Spinal cord (tissue), 10 donors: ENCODE results near the gene SLC43A3. TPM values are rescaled to one million over a fixed set of nuclear protein-coding genes. Genes with fewer than 3 reads are reported as not detected.
"Not testable (repeated sequence)": the region's sequence is repeated elsewhere in the genome, so short reads cannot be mapped to it uniquely, and the experiment has no call there.

Experiments used
- DNase-seq, 6 donors: peaks; one replicate each; pipeline versions ENCODE4 v3.0.0 to v3.0.0-alpha.2; 2013 to 2015; ENCODE audit warnings: low spot score in 6 of 6, low read depth in 4 of 6
- H3K27ac ChIP-seq: one replicate; pipeline ENCODE4 v1.5.1; 2013; ENCODE audit warnings: low read depth, low read length, control low read depth
- H3K27me3 ChIP-seq: one replicate; pipeline ENCODE4 v1.6.1; 2013; ENCODE audit warnings: low read length; ENCODE audit not compliant: control insufficient read depth, insufficient read depth
- H3K36me3 ChIP-seq: one replicate; pipeline ENCODE4 v1.6.1; 2013; ENCODE audit warnings: low read length; ENCODE audit not compliant: control insufficient read depth, insufficient read depth
- H3K4me1 ChIP-seq: one replicate; pipeline ENCODE4 v1.6.1; 2013; ENCODE audit warnings: low read length; ENCODE audit not compliant: control insufficient read depth, insufficient read depth
- H3K4me3 ChIP-seq: one replicate; pipeline ENCODE4 v1.5.1; 2013; ENCODE audit warnings: low read depth, low read length, control low read depth
- H3K9me3 ChIP-seq: one replicate; pipeline ENCODE4 v1.6.1; 2013; ENCODE audit warnings: low read length; ENCODE audit not compliant: control insufficient read depth, insufficient read depth
- WGBS: methylation state at CpG from one replicate; pipeline ENCODE4 v1.1.5; 2013; ENCODE audit warnings: missing lambda C conversion rate; ENCODE audit not compliant: insufficient coverage; 5-methylcytosine and 5-hydroxymethylcytosine counted together
- polyA plus RNA-seq, 2 donors: library from polyadenylated mRNA; unstranded; fragments of 120-200 nt; gene quantifications; one replicate each; pipeline ENCODE4 v1.2.1, GENCODE V29; 2013; ENCODE audit not compliant: insufficient read length in 2 of 2
- total RNA-seq, 2 donors: library from RNA; depleted of rRNA in 1 of 2; stranded (reverse); fragments of 120-200 nt in 1 of 2; fragments of >200 nt in 1 of 2; gene quantifications; one replicate each; pipeline versions ENCODE4 v1.2.3 to v1.2.4, GENCODE V29; 2013 to 2014
- donor health status: healthy.

The SLC43A3 gene
- total and polyA plus RNA-seq, 4 donors: 12.2 to 20.3 (median 16.4) TPM

- WGBS: 51% methylated on average over 7 of the region's 9 CpGs
- no peak overlapping the region for H3K4me3 ChIP-seq
- no peaks in the 10 kb centered on the region for H3K4me1 ChIP-seq
- no peaks in the 10 kb centered on the region for H3K36me3 ChIP-seq
- no peak for DNase-seq
- no peaks in the 10 kb centered on the region for H3K9me3 ChIP-seq
- H3K27me3 ChIP-seq: no peaks in the 10 kb centered on the region
- H3K27ac ChIP-seq: no peak overlapping the region
These were observed 61.9 kb downstream of the SLC43A3 start for GRCh38 chr11:57364851-57365660.

- Histone ChIP-seq H3K4me1 (peaks cover 10% of the 10 kb centered on the region), H3K36me3 (no peaks in the 10 kb centered on the region), H3K27me3 (no peaks in the 10 kb centered on the region), H3K4me3 (no peak overlapping the region), H3K27ac (no peak overlapping the region), H3K9me3 (no peaks in the 10 kb centered on the region)
- DNase-seq: no peak
- 66% methylated on average over 3 of the region's 7 CpGs for WGBS
These were observed 63.5 kb downstream of the SLC43A3 start for GRCh38 chr11:57363131-57364080.

GRCh38 chr11:57361926-57362325, 65.0 kb downstream of the SLC43A3 start:
- Histone ChIP-seq H3K27me3 (no peaks in the 10 kb centered on the region), H3K27ac (no peak overlapping the region)
- WGBS: no CpG with 5 or more reads among the region's 3 CpGs

GRCh38 chr11:57361420-57361819, 65.5 kb downstream of the SLC43A3 start:
- H3K27me3 ChIP-seq, H3K27ac ChIP-seq, H3K36me3 ChIP-seq, H3K4me3 ChIP-seq, H3K9me3 ChIP-seq, DNase-seq: not testable (repeated sequence)
- peaks cover 10% of the 10 kb centered on the region for H3K4me1 ChIP-seq

More at GRCh38 chr11:57361926-57362325, 65.0 kb downstream of the SLC43A3 start:
- Histone ChIP-seq H3K36me3 (no peaks in the 10 kb centered on the region), H3K4me3 (no peak overlapping the region), H3K9me3 (no peaks in the 10 kb centered on the region), H3K4me1 (peaks cover 10% of the 10 kb centered on the region)
- no peak for DNase-seq

- Histone ChIP-seq H3K36me3 (no peaks in the 10 kb centered on the region), H3K4me3 (no peak overlapping the region), H3K4me1 (peaks cover 10% of the 10 kb centered on the region), H3K9me3 (no peaks in the 10 kb centered on the region), H3K27me3 (no peaks in the 10 kb centered on the region), H3K27ac (no peak overlapping the region)
- 89% methylated on average over 8 of the region's 8 CpGs for WGBS
- DNase-seq: no peak
These were observed 65.9 kb downstream of the SLC43A3 start for GRCh38 chr11:57360991-57361390.

GRCh38 chr11:57359896-57360690, 66.8 kb downstream of the SLC43A3 start:
- H3K4me1 ChIP-seq: peaks cover 10% of the 10 kb centered on the region
- DNase-seq: no peak
- no peaks in the 10 kb centered on the region for H3K36me3 ChIP-seq
- H3K27ac ChIP-seq: no peak overlapping the region
- H3K9me3 ChIP-seq: no peaks in the 10 kb centered on the region
- WGBS: 76% methylated on average over 4 of the region's 9 CpGs
- H3K4me3 ChIP-seq: no peak overlapping the region
- H3K27me3 ChIP-seq: no peaks in the 10 kb centered on the region

- Histone ChIP-seq H3K27me3 (no peaks in the 10 kb centered on the region), H3K36me3 (no peaks in the 10 kb centered on the region), H3K9me3 (no peaks in the 10 kb centered on the region), H3K4me3 (no peak overlapping the region), H3K4me1 (peaks cover 10% of the 10 kb centered on the region), H3K27ac (no peak overlapping the region)
- DNase-seq: no peak
- WGBS: 87% methylated on average over 5 of the region's 5 CpGs
These were observed 67.5 kb downstream of the SLC43A3 start for GRCh38 chr11:57359396-57359795.

GRCh38 chr11:57358991-57359390, 67.9 kb downstream of the SLC43A3 start:
- no peak overlapping the region for H3K4me3 ChIP-seq
- WGBS: 65% methylated on average over 8 of the region's 9 CpGs
- H3K4me1 ChIP-seq: peaks cover 10% of the 10 kb centered on the region
- H3K36me3 ChIP-seq: no peaks in the 10 kb centered on the region
- no peak for DNase-seq
- H3K9me3 ChIP-seq: no peaks in the 10 kb centered on the region
- H3K27me3 ChIP-seq: no peaks in the 10 kb centered on the region
- H3K27ac ChIP-seq: no peak overlapping the region

GRCh38 chr11:57358543-57358961, 68.4 kb downstream of the SLC43A3 start:
- DNase-seq: no peak
- Histone ChIP-seq H3K4me1 (peaks cover 10% of the 10 kb centered on the region), H3K4me3 (no peak overlapping the region), H3K36me3 (no peaks in the 10 kb centered on the region), H3K27ac (no peak overlapping the region), H3K27me3 (no peaks in the 10 kb centered on the region), H3K9me3 (no peaks in the 10 kb centered on the region)
- 89% methylated on average over 3 of the region's 9 CpGs for whole genome bisulfite sequencing
